ENCODE data around the gene GUF1. TPM values are rescaled to one million over a fixed set of nuclear protein-coding genes. Genes with fewer than 3 reads are reported as not detected.

The GUF1 gene
- total and polyA plus RNA-seq, 2 of the 13 experiments (the other 11 are each of a cell fraction or from before 2014, with no cell fraction given) = 10.3 to 24.6 TPM

- TF ChIP-seq ASH2L (IDR thresholded peaks at IDR 0.05; ENCODE audit: insufficient read length, low read depth, low read length) (no peak), SNAPC2 (CRISPR knock-in tag; IDR thresholded peaks at IDR 0.05) (no peak), ZNF414 (CRISPR knock-in tag; IDR thresholded peaks at IDR 0.05) (no peak), SOX6 (IDR thresholded peaks at IDR 0.05) (no peak), SOX6 (CRISPR knock-in tag; IDR thresholded peaks at IDR 0.05) (no peak)
Measured at GRCh38 chr4:44674471-44674870, 3.7 kb upstream of the GUF1 start (continued).

- in situ Hi-C loops (cut with HindIII; ENCODE audit: extremely low pct_ligation_motif_present, low pct_unique_long_range_greater_than_20kb) = no loop called here
- ATAC-seq = no peak
- Histone ChIP-seq H2AFZ (ENCODE audit: low read length) (no peak overlapping the region), H3K9me3 (ENCODE audit: low read length) (no peaks in the 10 kb centered on the region), H3K9ac (ENCODE audit: insufficient read depth, low read depth, low read length) (no peak overlapping the region), H4K20me1 (ENCODE audit: insufficient read depth, low read length) (no peaks in the 10 kb centered on the region), H3K27me3 (ENCODE audit: control insufficient read depth in 1 of 2, insufficient read depth in 2 of 2, low read length in 2 of 2) (no peaks in the 10 kb centered on the region; a peak in 1 of 5 replicates), H3K4me3 (replicated peaks in 1 of 3; ENCODE audit: insufficient read depth in 1 of 3, low read depth in 2 of 3, low read length in 3 of 3) (no peak overlapping the region), H3K79me2 (ENCODE audit: insufficient read depth, low read length) (peaks cover 18% of the 10 kb centered on the region), H3K27ac (ENCODE audit: extremely low read length, insufficient read depth, low read length) (no peak overlapping the region), H3K4me1 (ENCODE audit: insufficient read depth, low read length) (peaks cover 8% of the 10 kb centered on the region; the same call in 1 of the 2 replicates), H3K4me2 (ENCODE audit: low read depth, low read length) (no peak overlapping the region), H3K36me3 (replicated peaks in 1 of 2; ENCODE audit: control insufficient read depth in 1 of 2, insufficient read depth in 2 of 2, low read length in 2 of 2) (no peaks in the 10 kb centered on the region)
- TF ChIP-seq NR3C1 (CRISPR knock-in tag; IDR thresholded peaks at IDR 0.05) = no peak
- TF ChIP-seq GABPB1 (CRISPR knock-in tag; IDR thresholded peaks at IDR 0.05) = no peak
- no peak for TF ChIP-seq KLF9 (CRISPR knock-in tag; IDR thresholded peaks at IDR 0.05; ENCODE audit: low read depth)
- no peak for DNase-seq (ENCODE audit: low spot score)
- BruUV-seq (replicated peaks) = no TSS peak
- intact Hi-C loops (cut with micrococcal nuclease; ENCODE audit: unreplicated experiment) = no loop called here
- CTCF ChIA-PET (ENCODE audit: low intra/inter-chr PET ratio, low total read pairs) = no interaction called here
- FAIRE-seq = no peak
- WGBS (ENCODE audit: low lambda C conversion rate) = 38% methylated on average over 5 of the region's 5 CpGs
- POLR2A ChIA-PET = no interaction called here
Measured at GRCh38 chr4:44675366-44675765, 2.9 kb upstream of the GUF1 start.

Measured in HepG2 (cell line).